Measurements from ENCODE around the gene UNCX.
"Not testable (repeated sequence)": the region's sequence is repeated elsewhere in the genome, so short reads cannot be mapped to it uniquely, and the experiment has no call there.

DNA sequence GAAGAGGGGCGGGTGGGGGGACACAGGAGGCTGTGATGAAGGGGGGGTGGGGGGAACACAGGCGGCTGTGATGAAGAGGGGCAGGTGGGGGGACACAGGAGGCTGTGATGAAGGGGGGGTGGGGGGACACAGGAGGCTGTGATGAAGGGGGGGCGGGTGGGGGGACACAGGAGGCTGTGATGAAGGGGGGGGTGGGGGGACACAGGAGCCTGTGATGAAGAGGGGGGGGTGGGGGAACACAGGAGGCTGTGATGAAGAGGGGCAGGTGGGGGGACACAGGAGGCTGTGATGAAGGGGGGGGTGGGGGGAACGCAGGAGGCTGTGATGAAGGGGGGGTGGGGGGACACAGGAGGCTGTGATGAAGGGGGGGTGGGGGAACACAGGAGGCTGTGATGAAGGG is 36.2 kb upstream of the UNCX start:
- TF ChIP-seq EZH2 (IDR thresholded peaks at IDR 0.05; ENCODE audit: insufficient read depth, poor library complexity, severe bottlenecking); EZH2phosphoT487 (IDR thresholded peaks at IDR 0.05; ENCODE audit: insufficient read depth, low read depth): not testable (repeated sequence)

Measured in GM23248 (cell line).